ENCODE data around the gene TTC9C.
"Not testable (repeated sequence)": the region's sequence is repeated elsewhere in the genome, so short reads cannot be mapped to it uniquely, and the experiment has no call there.

The TTC9C gene

DNA sequence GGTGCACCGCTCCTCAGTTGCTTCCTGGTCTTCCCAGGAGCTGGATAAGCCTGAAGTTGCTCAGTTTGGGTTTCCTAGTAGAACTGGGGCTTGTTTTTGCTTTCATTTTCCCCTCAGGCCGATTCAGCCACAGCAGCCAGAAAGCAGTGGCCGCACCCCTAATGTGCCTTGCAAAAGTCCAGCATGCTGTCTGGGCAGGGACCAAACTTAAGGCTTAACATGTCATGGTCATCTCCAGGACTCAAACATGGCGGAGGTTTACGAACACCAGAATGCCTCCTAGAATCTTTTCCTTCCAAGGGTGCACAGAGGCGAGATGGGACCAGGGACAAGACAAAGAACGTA is 18.3 kb upstream of the TTC9C start:
- no peak for DNase-seq

DNA sequence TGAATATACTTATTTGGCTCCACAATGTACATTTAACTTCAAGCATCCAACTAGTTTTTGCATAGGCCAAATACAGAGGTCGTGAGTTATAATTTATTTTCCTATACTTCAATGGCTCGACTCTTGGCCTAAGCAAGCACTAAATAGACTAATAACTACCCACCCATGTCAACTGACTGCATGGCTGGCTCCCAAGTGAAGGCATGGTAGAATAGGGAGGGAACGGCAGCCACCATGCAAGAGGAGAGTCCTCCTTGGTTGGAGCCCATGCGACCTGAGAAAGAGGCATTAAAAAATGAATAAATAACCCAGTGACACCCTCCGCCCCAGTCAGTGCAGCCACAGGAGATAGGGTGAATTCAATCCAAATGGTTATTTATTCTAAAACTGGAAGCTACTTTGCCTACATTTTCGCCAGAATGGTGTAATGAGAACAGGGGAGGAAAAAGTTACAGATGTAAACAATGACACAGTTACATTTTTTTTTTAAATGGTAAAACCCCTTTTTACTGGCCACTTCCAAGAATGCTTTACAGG is 15.9 kb upstream of the TTC9C start:
- no peak for DNase-seq

DNA sequence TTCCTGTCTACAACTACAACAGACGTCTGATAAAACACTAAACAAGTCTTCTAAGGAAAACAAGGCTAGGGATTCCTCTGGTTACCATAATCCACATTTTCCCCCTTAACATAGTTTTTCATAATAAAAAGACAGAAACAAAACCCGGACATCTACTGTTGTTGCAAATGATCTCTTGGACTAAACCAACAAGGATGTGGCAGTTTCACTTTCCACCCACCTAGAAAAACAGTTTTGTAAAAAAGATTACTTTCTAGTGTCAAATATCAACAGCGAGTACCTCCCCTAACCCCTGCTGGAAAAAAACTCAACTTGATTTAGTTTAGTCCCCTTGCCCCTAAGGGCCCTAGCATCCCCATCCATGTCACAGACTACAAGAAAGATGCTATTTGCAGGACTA is 15.4 kb upstream of the TTC9C start:
- no peak for DNase-seq

DNA sequence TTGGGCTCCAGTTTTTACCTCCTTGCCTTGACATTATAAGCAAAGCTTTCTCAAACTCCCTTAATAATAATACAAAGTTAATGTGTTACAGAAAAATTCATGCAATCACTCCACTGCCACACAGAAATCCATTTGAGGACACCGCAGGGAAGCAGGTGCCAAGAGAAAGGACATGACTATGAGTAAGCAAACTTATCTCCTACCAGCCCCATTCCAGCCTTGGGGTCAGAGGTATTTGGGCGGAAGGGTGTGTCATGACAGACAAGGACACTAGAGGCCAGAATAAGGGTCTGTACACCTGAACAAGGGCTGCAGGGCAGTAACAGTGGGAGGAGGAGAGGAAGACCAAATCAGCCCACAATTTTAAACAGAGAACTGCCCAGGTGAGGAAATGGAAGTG is 14.9 kb upstream of the TTC9C start:
- no peak for DNase-seq

DNA sequence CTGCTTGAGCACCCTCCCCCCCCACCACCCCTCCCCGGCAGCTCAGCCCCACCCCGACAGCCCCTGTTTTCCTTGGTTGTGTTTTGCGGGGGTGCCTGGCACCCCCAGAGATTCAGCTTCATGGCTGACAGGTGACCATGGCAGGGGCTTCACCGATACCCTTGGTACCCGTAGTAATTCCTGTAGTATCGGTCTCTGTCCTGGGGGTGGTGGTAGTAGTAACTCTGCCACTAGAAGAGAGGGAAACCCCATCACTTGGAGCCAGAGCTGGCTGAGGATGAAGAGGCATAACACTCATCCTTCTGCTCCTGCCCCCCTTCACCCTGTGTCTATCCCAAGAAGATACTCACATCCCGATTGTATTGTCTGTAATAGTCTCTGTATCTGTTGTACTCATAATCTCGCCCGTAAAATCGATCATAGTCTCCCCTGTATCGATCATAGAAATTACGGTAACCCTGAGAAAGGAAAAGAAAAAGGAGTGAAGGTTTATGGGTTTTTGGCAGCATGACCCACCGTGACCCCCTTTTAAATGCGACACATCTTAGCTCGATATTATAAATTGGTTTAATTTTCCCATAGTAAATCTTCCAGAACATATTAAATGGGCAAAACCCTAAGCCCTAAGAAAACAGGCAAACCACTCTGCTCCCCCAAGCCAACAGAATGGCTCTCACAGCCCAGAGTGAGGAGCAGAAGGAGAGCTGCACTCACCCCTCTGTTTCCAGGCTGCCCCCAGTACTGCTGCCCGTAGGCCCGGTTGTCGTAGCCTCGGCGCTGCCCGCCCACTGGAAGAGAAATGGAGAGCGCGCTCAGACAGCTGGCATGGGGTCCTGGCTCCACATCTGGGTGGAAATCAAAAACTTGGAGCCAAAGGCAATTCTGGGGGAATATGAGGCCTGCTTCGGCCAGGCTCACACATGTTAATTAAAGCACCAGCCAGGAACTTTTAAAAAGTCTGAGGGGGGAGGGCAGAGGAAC is 12.8 kb upstream of the TTC9C start:
- no peak for DNase-seq

DNA sequence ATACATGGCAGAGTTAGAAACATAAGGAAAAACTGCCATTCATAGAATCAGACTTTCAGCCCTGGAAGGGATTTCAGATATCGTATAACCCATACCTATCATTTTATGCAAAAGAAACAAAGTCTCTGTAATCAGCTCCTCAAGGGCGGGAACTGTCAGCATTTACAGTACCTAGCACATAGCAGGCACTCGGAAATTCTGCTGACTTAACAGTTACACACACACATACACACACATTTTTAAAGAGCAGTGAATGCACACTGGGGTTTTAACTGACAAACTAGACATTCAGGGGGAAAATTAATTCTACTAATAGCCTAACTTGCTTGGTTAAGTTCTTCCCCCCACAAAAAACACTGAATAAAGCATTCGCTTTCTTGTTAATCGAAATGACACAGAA is 12.1 kb upstream of the TTC9C start:
- DNase-seq: no peak

DNA sequence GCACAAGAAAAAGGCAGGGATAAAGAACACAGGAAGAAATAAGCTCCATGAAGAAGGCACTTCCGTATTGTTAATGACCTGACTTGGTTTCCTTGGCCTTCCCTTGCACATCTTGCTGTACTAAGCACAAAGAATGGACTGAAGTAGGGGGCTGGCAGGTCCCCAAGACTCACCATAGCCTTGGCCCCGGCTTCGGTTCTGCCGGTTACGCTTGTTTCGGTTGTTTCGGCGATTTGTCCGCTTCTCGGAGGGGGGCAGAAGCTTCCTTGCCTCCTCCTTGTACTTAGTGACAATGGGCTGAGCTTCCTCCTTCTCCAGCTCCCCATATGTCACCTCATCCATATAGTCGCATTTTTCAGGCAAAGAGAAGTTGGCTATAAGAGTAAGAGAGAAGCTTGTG is 11.5 kb upstream of the TTC9C start:
- no peak for DNase-seq

DNA sequence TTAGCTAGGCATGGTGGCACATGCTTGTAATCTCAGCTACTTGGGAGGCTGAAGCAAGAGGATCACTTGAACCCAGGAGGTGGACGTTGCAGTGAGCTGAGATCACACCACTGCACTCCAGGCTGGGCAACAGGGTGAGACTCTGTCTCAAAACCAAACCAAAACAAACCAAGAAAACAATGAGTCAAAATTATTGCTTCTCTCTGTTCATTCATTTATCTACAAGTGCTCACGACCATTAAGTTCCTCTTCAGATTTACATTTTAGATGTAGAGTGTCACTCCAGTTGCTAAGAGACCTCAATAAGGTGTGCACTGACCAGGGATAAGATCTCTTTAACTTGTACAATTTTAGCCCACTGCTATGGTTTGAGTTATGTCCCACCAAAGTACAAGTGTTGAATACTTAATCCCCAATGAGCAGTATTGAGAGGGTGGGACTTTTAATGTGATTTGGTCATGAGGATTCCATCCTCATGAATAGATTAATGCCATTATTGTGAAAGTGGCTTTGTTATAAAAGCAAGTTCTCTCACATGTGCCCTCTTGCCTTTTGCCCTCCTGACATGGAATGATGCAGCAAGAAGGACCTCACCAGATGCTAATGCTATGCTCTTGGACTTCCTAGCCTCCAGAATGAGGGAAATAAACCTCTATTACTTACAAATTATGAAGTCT is 8.8 kb upstream of the TTC9C start:
- DNase-seq: no peak

DNA sequence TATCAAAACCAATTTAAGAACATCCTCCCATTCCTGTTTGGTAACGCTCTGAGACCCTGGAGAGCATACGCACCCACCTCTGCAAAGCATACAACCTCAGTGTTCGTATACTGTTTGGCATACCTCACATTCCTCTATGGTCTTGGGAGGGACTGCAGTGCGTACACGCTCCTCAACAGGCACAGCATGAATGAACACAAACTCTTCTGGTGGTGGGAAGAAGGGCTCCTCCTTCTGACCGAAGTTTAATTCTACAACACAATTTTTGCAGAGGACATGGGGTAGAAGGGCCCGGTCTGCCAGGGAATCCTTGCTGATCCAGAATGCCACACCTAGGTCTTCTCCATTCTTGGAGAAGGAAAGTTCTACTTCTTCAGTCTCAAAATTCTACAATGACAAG is 6.3 kb upstream of the TTC9C start:
- DNase-seq: no peak

DNA sequence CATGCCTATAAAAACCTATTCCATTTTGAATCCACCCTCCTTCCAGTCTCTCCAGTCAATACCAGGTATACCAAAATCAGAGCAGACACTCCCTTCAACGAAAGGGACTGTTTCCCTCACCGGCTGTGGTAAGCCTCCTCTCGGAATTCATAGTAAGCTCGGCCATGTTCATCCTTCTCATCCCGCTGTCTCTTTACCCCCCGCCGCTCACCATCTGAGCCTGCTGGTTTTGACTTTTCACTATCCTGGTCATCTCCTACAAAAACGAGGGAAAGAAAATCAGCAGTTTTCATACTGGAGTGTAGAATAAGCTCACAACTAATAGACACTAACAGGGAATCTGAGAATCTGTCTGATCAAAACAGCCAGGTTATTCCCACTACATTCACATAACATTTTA is 4.1 kb upstream of the TTC9C start:
- no peak for DNase-seq

DNA sequence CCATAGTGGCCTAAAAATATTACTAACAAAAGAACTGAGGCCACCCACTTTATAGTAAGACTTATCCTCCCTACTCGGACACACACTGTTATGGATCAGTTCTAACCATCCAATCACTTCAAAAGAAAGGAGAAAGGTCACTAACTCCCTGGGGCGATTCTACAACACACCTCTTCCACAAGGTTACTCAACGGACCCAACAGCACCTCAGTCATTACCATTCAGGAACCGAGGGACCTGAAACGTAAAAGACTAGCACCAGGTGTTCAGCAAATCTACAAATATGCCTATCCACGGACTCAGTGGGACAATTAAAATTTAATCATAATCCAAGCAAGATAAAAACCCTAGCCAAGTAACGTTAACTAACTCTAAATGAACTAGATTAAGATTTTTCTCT is 2.6 kb upstream of the TTC9C start:
- no peak for DNase-seq

DNA sequence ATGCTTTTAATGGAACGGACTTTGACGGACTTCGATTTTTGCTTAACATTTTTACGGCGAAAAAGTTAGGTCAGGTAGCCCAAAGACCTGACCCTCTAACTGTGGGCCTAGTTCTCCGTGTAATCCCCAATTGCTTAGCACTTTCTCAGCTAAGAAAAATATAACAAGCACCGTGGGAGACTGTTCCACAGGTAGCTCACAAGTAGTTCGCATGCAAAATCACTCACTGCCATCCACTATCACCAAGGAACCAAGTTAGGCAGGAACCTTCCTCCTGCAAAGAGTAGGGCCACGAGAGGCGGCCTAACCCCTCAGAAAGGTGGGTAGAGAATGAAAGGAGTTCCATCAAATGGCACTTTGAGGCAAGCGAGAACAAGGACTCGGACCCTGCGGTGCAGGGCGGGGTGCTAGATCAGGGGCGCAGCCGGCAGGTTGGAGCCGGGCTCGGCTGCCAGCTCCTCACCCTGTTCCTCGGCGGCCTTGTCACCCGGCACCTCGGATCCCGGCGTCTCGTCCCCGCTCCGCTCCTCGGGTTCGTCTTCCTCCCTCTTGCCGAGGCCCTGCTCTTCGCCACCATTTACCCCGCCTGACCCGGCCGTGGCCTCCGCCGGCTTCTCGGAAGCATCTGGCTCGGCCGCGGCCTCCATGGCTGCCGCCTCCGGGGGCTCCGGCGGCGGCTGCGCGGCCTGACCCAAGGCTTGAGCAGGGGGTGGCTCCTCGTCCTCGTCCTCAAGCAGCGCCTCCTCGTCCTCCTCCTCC is 2.0 kb upstream of the TTC9C start:
- no peak for DNase-seq

DNA sequence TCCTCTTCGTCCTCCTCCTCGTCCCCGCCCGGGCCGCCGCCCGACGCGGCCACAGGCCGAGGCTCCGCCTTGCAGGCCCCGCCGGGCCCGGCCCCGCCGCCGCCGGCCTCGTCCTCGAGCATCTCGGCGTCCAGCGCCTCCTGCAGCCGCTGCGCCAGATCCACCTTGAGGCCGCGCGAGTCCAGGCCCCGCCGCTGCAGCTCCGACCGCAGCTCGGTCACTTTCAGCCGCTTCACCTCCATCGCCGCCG is 1.4 kb upstream of the TTC9C start:
- no peak for DNase-seq

DNA sequence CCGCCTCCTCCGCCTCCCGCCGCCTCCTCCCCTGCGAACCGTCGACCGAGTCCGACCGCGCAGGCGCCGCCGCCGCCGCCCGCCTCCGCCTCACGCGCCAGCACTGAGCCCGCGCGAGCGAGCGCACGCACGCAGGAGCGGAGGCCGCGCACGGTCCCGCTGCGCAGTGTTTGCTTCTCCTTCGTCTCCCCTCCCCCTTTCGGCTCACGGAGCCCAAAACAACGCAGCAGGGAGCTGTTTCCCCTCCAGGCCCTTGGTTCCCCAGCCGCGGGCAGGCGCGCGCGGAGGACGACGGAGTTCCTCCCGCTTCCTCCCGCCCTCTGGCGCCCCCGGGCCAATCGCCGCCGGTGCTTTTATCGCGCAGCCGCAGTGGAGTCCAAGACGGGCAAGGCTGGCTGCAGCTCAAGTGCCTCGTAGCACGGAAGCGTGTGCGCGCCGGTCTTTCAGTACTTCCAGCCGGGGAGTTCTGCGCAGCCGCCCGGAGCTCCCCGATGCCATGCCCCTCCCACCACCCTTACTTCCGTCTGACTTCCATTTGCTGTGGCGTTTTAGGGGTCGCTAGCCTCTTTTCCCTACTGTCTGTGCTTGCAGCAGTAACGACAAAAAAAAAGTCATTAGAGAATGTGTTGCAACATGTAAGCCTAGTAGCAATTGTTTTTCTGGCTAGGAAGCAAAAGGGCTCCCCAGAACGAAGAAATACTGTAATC is 968 bp upstream of the TTC9C start, which contains the start of gene HNRNPUL2:
HNRNPUL2 (minus strand) TSS at position 293 of the 707 bp plus-strand sequence. CDS start 301 bp downstream, outside the sequence.
- DNase-seq: peak; percentile 96

DNA sequence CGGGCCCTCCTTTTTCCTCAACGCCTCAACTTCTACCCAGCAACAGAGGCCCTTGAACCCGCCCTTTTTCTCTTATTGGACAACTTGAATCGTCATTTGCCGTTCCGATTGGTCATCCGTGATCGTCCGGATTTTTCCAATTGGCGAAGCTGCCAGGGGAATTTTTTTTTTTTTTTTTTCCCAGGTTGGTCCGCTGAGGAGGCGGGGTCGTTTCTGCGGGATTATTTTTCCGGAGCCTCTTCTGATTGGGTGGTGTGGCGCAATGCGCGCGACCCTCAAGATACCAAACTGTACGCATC is 465 bp upstream of the TTC9C start:
- DNase-seq: peak; percentile 66

DNA sequence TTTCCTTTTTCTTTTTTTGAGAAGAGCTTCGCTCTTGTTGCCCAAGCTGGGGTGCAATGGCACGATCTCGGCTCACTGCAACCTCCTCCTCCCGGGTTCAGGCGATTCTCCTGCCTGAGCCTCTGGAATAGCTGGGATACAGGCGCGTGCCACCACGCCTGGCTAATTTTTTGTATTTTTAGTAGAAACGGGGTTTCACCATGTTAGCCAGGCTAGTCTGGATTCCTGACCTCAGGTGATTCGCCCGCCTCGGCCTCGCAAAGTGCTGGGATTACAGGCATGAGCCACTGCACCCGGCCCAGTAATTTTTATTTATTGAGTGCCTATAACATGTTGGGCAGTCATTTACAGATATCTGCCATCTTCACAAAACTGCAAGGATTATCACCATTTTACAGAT is 1.8 kb downstream of the TTC9C start:
- not testable (repeated sequence) for DNase-seq

DNA sequence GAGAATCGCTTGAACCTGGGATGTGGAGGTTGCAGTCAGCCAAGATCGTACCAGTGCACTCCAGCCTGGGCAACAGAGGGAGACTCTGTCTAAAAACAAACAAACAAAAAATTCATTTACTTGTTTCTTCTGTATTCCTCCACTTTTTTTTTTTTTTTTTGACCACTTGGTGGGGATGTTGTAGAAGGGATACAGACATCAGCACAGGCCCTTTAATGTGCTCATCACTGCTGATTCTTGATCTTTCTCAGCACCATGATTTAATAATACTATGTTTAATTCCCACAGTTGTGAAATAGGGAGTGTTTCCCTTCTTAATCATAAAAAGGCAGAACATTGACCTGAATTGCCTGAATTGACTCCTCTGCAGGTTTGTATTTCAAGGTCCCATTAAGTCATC is 4.5 kb downstream of the TTC9C start:
- DNase-seq: no peak

DNA sequence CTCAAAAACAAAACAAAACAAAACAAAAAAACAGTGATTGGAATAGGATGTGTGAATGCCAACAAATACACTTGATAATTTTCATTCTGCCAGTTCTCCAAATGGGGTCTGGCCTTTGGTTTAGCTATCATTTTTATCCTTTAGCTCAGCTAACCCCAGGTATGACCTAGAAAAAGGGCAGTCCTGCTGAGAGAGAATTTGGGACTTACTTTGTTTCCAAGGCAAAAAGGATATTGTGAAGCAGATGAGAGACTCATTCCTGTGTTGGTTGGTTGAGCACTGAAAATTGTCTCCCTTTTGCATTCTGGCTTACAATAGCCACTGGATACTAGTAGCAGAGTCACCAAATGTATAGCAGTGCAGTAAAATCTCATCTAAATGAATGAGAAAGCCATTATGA is 8.9 kb downstream of the TTC9C start:
- no peak for DNase-seq

DNA sequence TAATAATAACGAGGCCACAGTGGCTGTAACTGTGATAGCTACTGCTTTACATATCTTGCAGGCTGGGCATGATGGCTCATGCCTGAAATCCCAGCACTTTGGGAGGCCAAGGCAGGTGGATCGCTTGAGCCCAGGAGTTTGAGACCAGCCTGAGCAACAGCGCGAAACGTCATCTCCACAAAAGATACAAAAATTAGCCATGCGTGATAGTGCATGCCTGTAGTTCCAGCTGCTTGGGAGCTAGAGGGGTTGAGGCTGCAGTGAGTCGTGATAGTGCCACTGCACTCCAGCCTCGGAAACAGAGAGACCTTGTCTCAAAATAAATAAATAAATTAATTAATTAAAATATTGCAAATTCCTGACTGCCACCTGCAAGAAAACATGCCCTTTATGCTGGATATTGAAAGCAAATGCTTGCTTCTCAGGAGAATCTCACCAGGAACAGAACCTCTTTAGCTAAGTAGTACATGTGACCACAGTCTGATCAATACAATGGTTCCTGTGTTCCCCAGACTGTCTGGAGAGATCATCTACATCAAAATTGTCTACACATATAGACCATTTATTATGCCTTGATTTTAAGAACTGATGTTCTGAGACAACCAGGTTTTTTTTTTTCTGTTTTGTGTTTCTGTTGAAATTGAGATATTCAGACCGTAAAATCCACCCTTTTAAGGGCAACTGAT is 19.3 kb downstream of the TTC9C start:
- no peak for DNase-seq

DNA sequence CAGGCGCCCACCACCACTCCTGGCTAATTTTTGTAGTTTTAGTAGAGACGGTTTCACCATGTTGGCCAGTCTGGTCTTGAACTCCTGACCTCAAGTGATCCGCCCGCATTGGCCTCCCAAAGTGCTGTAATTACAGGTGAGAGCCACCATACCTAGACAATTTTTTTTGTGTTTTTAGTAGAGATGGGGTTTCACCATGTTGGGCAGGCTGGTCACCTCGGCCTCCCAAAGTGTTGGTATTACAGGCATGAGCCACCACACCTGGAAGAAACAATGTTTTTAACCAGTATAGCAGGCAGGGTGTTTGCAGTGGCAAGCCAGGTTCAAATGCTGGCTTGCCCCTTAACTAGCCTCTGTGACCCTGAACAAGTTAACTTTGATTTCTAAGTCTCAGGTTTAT is 21.6 kb downstream of the TTC9C start:
- DNase-seq: not testable (repeated sequence)

DNA sequence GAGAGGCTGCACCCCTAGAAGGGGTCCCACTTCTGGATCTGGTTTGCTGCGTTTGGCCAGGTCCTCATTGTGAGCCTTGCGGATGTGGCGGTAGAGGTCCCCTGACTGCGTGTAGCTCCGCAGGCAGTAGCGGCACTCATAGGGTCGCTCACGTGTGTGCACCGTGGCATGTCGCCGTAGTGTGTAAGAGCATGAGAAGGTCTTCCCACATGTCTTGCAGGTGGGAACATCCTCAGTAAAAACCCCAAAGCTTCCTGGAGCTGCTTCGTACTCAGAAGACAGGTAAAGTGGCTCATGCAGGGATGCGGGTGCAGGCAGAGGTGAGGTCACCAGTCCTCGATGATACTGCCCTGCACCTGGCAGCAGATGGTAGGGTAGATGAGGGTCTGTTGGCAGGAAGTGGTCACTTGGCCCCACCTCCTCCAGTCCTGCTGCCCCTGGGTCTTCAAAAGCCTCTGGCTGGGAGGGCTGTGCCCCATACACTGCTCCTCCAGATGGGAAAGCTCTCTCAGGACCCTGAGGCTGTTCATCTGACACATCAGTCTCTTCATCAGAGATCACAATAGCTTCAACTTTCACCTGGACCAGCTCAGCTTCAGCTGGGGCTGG is 24.0 kb downstream of the TTC9C start:
- no peak for DNase-seq

Data from stimulated activated CD4-positive, alpha-beta T cell treated with anti-CD3 and anti-CD28 coated beads, Interleukin-12 subunit alpha, Interleukin-12 subunit beta, amount 100 ng/mL, for 4 hours (primary cell).